DMS 273 treated with DMSO at 0.1 percent for 48 hours (cell line): ENCODE results near the gene DHX15.

Experiments
- DNase-seq: peaks from one replicate; lab custom pipeline; 2025; lab: John Stamatoyannopoulos, UW

The DHX15 gene

GRCh38 chr4:24584211-24584850 is at the start of gene DHX15:
Gene DHX15, minus strand, starts transcription at chr4:24584554. Its CDS starts 161 bp downstream, at chr4:24584393.
- peak; percentile 83 for DNase-seq

GRCh38 chr4:24632011-24632410 is 47.7 kb upstream of the DHX15 start:
- no peak for DNase-seq

GRCh38 chr4:24630937-24631336 is 46.6 kb upstream of the DHX15 start:
- DNase-seq, result no peak

GRCh38 chr4:24625091-24625490 is 40.7 kb upstream of the DHX15 start:
- DNase-seq, result no peak

- DNase-seq, result no peak
Observed at GRCh38 chr4:24624381-24624780, 40.0 kb upstream of the DHX15 start.

GRCh38 chr4:24622146-24622834 is 37.9 kb upstream of the DHX15 start:
- DNase-seq, result no peak

- no peak for DNase-seq
Observed at GRCh38 chr4:24615977-24616376, 31.6 kb upstream of the DHX15 start.

GRCh38 chr4:24614881-24615280 is 30.5 kb upstream of the DHX15 start:
- no peak for DNase-seq

GRCh38 chr4:24613502-24613901 is 29.1 kb upstream of the DHX15 start:
- DNase-seq, result no peak

- DNase-seq, result no peak
Observed at GRCh38 chr4:24611575-24611974, 27.2 kb upstream of the DHX15 start.

- DNase-seq, result no peak
Observed at GRCh38 chr4:24607334-24607733, 23.0 kb upstream of the DHX15 start.

- DNase-seq, result no peak
Observed at GRCh38 chr4:24605216-24605615, 20.9 kb upstream of the DHX15 start.

GRCh38 chr4:24604558-24605214 is 20.3 kb upstream of the DHX15 start:
- no peak for DNase-seq

- DNase-seq, result no peak
Observed at GRCh38 chr4:24603343-24603742, 19.0 kb upstream of the DHX15 start.

- DNase-seq, result no peak
Observed at GRCh38 chr4:24601121-24601520, 16.8 kb upstream of the DHX15 start.

- DNase-seq, result no peak
Observed at GRCh38 chr4:24599275-24599674, 14.9 kb upstream of the DHX15 start.

GRCh38 chr4:24598025-24598424 is 13.7 kb upstream of the DHX15 start:
- no peak for DNase-seq

- DNase-seq, result no peak
Observed at GRCh38 chr4:24595659-24596058, 11.3 kb upstream of the DHX15 start.

- DNase-seq, result no peak
Observed at GRCh38 chr4:24594887-24595286, 10.5 kb upstream of the DHX15 start.

- no peak for DNase-seq
Observed at GRCh38 chr4:24589448-24589847, 5.1 kb upstream of the DHX15 start.

GRCh38 chr4:24588216-24588954 is 4.0 kb upstream of the DHX15 start:
- DNase-seq, result no peak

- DNase-seq, result peak; percentile 20
Observed at GRCh38 chr4:24583451-24584210, 723 bp downstream of the DHX15 start.
